HG03175 (cell line): ENCODE measurements around the gene ZCCHC24.
"Not testable (repeated sequence)": the region's sequence is repeated elsewhere in the genome, so short reads cannot be mapped to it uniquely, and the experiment has no call there.

ENCODE experiments used
- ATAC-seq: cut with Tn5 transposase; IDR thresholded peaks from one replicate; pipeline ENCODE4 v1.9.1; 2021; ENCODE audit warnings: mild to moderate bottlenecking, moderate library complexity; ENCODE audit not compliant: unreplicated experiment

Gene ZCCHC24

GRCh38 chr10:79349072-79349491, 96.3 kb downstream of the ZCCHC24 start:
- ATAC-seq = no peak

- ATAC-seq = no peak
Observed at GRCh38 chr10:79348640-79348988, 96.8 kb downstream of the ZCCHC24 start.

GRCh38 chr10:79347894-79348639, 97.4 kb downstream of the ZCCHC24 start:
- peak; percentile 73 for ATAC-seq

GRCh38 chr10:79347226-79347893, 98.1 kb downstream of the ZCCHC24 start, which contains the start of gene PPIF:
Gene PPIF, plus strand, starts transcription at chr10:79347469. Its CDS starts 80 bp downstream, at chr10:79347549.
- peak; percentile 81 for ATAC-seq

GRCh38 chr10:79346388-79347225, 98.8 kb downstream of the ZCCHC24 start:
- ATAC-seq = no peak

- no peak for ATAC-seq
Observed at GRCh38 chr10:79346012-79346340, 99.4 kb downstream of the ZCCHC24 start.

GRCh38 chr10:79345241-79346011, 100.0 kb downstream of the ZCCHC24 start:
- no peak for ATAC-seq

- no peak for ATAC-seq
Observed at GRCh38 chr10:79344502-79345195, 100.8 kb downstream of the ZCCHC24 start.

- ATAC-seq = no peak
Observed at GRCh38 chr10:79342811-79343561, 102.4 kb downstream of the ZCCHC24 start.

- no peak for ATAC-seq
Observed at GRCh38 chr10:79342295-79342761, 103.1 kb downstream of the ZCCHC24 start.

GRCh38 chr10:79340646-79341244, 104.7 kb downstream of the ZCCHC24 start:
- no peak for ATAC-seq

GRCh38 chr10:79339266-79339665, 106.2 kb downstream of the ZCCHC24 start:
- no peak for ATAC-seq

- ATAC-seq = not testable (repeated sequence)
Observed at GRCh38 chr10:79337783-79338469, 107.5 kb downstream of the ZCCHC24 start.

- no peak for ATAC-seq
Observed at GRCh38 chr10:79336739-79337138, 108.7 kb downstream of the ZCCHC24 start.

- no peak for ATAC-seq
Observed at GRCh38 chr10:79336276-79336675, 109.1 kb downstream of the ZCCHC24 start.

GRCh38 chr10:79335470-79336235, 109.8 kb downstream of the ZCCHC24 start:
- ATAC-seq = no peak

- ATAC-seq = no peak
Observed at GRCh38 chr10:79335094-79335469, 110.3 kb downstream of the ZCCHC24 start.

GRCh38 chr10:79334573-79334972, 110.9 kb downstream of the ZCCHC24 start:
- ATAC-seq = no peak
